ENCODE data around the gene DAB1.

Gene DAB1

GRCh38 chr1:57423656-57424211, at the start of gene DAB1:
Gene DAB1, minus strand, starts transcription at chr1:57424060. Its CDS starts 133,030 bp downstream, at chr1:57291030.
- CTCF ChIA-PET = interaction anchor here (0.6 kb wide), 1 partner anchor 32 kb away, joined by 5 read pairs; no protein-coding TSS in a partner anchor
- DNase-seq (ENCODE audit: low spot score) = no peak
- TF ChIP-seq CTCF (conservative IDR thresholded peaks at IDR 0.05; ENCODE audit: low read depth) = no peak
- no peak within 1 kb of the TSS for H3K27ac ChIP-seq
- POLR2A ChIA-PET (ENCODE audit: low non-redundant PET) = no interaction called here

- ChIA-PET CTCF (no interaction called here), POLR2A (ENCODE audit: low non-redundant PET) (no interaction called here)
- no peak for TF ChIP-seq CTCF (conservative IDR thresholded peaks at IDR 0.05; ENCODE audit: low read depth)
- no peak for DNase-seq (ENCODE audit: low spot score)
- no peak overlapping the region for H3K27ac ChIP-seq
Measured at GRCh38 chr1:57473448-57473847, 49.6 kb upstream of the DAB1 start.

- no peak for DNase-seq (ENCODE audit: low spot score)
- ChIA-PET CTCF (no interaction called here), POLR2A (ENCODE audit: low non-redundant PET) (no interaction called here)
- TF ChIP-seq CTCF (conservative IDR thresholded peaks at IDR 0.05; ENCODE audit: low read depth) = no peak
- no peak overlapping the region for H3K27ac ChIP-seq
Measured at GRCh38 chr1:57471995-57472394, 48.1 kb upstream of the DAB1 start.

GRCh38 chr1:57470036-57470435, 46.2 kb upstream of the DAB1 start:
- ChIA-PET POLR2A (ENCODE audit: low non-redundant PET) (no interaction called here), CTCF (no interaction called here)
- no peak overlapping the region for H3K27ac ChIP-seq
- DNase-seq (ENCODE audit: low spot score) = no peak
- TF ChIP-seq CTCF (conservative IDR thresholded peaks at IDR 0.05; ENCODE audit: low read depth) = no peak

- no peak for TF ChIP-seq CTCF (conservative IDR thresholded peaks at IDR 0.05; ENCODE audit: low read depth)
- ChIA-PET POLR2A (ENCODE audit: low non-redundant PET) (interaction anchor here (0.5 kb wide), 1 partner anchor 49 kb away, joined by 4 read pairs; no protein-coding TSS in a partner anchor), CTCF (no interaction called here)
- DNase-seq (ENCODE audit: low spot score) = no peak
- no peak overlapping the region for H3K27ac ChIP-seq
Measured at GRCh38 chr1:57468641-57469523, 45.0 kb upstream of the DAB1 start.

GRCh38 chr1:57467830-57468229, 44.0 kb upstream of the DAB1 start:
- CTCF ChIA-PET = no interaction called here
- no peak for TF ChIP-seq CTCF (conservative IDR thresholded peaks at IDR 0.05; ENCODE audit: low read depth)
- H3K27ac ChIP-seq = no peak overlapping the region

More at GRCh38 chr1:57467830-57468229, 44.0 kb upstream of the DAB1 start:
- POLR2A ChIA-PET (ENCODE audit: low non-redundant PET) = interaction anchor here (0.5 kb wide), 1 partner anchor 48 kb away, joined by 4 read pairs; no protein-coding TSS in a partner anchor
- DNase-seq (ENCODE audit: low spot score) = no peak
